K562 (cell line): ENCODE results near the gene LRFN2. TPM values are rescaled to one million over a fixed set of nuclear protein-coding genes. Genes with fewer than 3 reads are reported as not detected.

Experiments used
- ARNT ChIP-seq, 2 experiments: fragments of 450-650 bp; IDR thresholded peaks; 2 replicates each; pipeline ENCODE4 v1.6.1; 2016; ENCODE audit warnings: mild to moderate bottlenecking in 1 of 2
- EWSR1 ChIP-seq: fragments of 450-650 bp; IDR thresholded peaks from 2 replicates; pipeline ENCODE4 v1.6.1; 2018; ENCODE audit warnings: borderline replicate concordance, mild to moderate bottlenecking, low read depth, moderate library complexity; ENCODE audit not compliant: partially characterized antibody
- GTF2E2 ChIP-seq: fragments of 200-800 bp; sonication (Bioruptor generic); IDR thresholded peaks from 2 replicates; pipeline ENCODE4 v1.6.1; 2016; ENCODE audit warnings: missing genetic modification characterization, missing compliant biosample characterization
- RBBP5 ChIP-seq: fragments of 200-600 bp; sonication (generic); IDR thresholded peaks from 2 replicates; pipeline ENCODE4 v1.6.1; 2012; ENCODE audit warnings: borderline replicate concordance, mild to moderate bottlenecking, low read length, control low read depth, inconsistent platforms; ENCODE audit not compliant: insufficient read depth, poor library complexity, severe bottlenecking
- SREBF1 ChIP-seq: fragments of 150-350 bp; IDR thresholded peaks from 2 replicates; pipeline ENCODE4 v1.6.1; 2014; ENCODE audit warnings: antibody characterized with exemption, low read depth, low read length, borderline replicate concordance
- TEAD4 ChIP-seq, 2 experiments: sonication (generic) in 1 of 2; formaldehyde crosslinking in 1 of 2; IDR thresholded peaks; 2 replicates each; pipeline versions ENCODE4 v1.6.1 to v1.8.0; 2012 to 2022; ENCODE audit warnings: borderline replicate concordance in 1 of 2, inconsistent platforms in 1 of 2, low read length in 1 of 2, mild to moderate bottlenecking in 1 of 2, missing genetic modification reagents in 1 of 2
- ZBTB1 ChIP-seq: sonication (generic); formaldehyde crosslinking; IDR thresholded peaks from 2 replicates; pipeline ENCODE4 v1.8.1; 2023; ENCODE audit warnings: missing genetic modification reagents, low read depth, mild to moderate bottlenecking, borderline replicate concordance
- polyA plus RNA-seq, 8 experiments: library from polyadenylated mRNA; depleted of rRNA in 4 of 8; stranded (reverse) in 5 of 8; unstranded in 3 of 8; fragments of >200 nt; fragmentation: Nextera tagmentation in 2 of 8; fragmentation: Illumina TruSeq in 1 of 8; extraction: Ambion mirVana in 2 of 8; extraction: Trizol in 1 of 8; gene quantifications; 2 replicates each; pipeline versions ENCODE4 v1.2.1 to v1.2.3, GENCODE V29; 2011 to 2014; ENCODE audit warnings: inconsistent platforms in 1 of 8, missing spikeins in 1 of 8
- total RNA-seq, 7 experiments: library from RNA; depleted of rRNA in 6 of 7; stranded (reverse); fragments of >200 nt in 6 of 7; fragmentation: Illumina TruSeq in 2 of 7; extraction: Trizol in 2 of 7; gene quantifications; 2 replicates each; pipeline versions ENCODE4 v1.2.1 to v1.2.3, GENCODE V29; 2011 to 2021; ENCODE audit warnings: low replicate concordance in 1 of 7
- TF ChIP-seq, protein P1 (sequence below): fragments of 150-350 bp; conservative IDR thresholded peaks from 2 replicates; pipeline ENCODE4 v1.6.1; 2014; ENCODE audit warnings: low read length
- TF ChIP-seq, protein P2 (sequence below): fragments of 450-650 bp; IDR thresholded peaks from 2 replicates; pipeline ENCODE4 v1.7.0; 2016; ENCODE audit warnings: borderline replicate concordance
- TF ChIP-seq, protein P3 (sequence below): fragments of 250-450 bp; sonication (Bioruptor Pico); IDR thresholded peaks from 2 replicates; pipeline ENCODE4 v1.5.0; 2021
- TF ChIP-seq, protein P4 (sequence below), 2 experiments: IDR thresholded peaks; 2 replicates each; pipeline ENCODE4 v1.6.1; 2011; ENCODE audit warnings: borderline replicate concordance in 1 of 2, control low read depth in 1 of 2, low read depth in 1 of 2, low read length in 1 of 2, mild to moderate bottlenecking in 1 of 2, mixed read lengths in 1 of 2, moderate library complexity in 1 of 2; ENCODE audit not compliant: insufficient read depth in 1 of 2, insufficient read length in 1 of 2, poor library complexity in 1 of 2, severe bottlenecking in 1 of 2; ENCODE audit errors: extremely low read depth in 1 of 2
- TF ChIP-seq, protein P5 (sequence below): sonication (generic); formaldehyde crosslinking; IDR thresholded peaks from 2 replicates; pipeline ENCODE4 v1.4.0; 2020; ENCODE audit warnings: mild to moderate bottlenecking, missing genetic modification reagents

LRFN2 gene
- total and polyA plus RNA-seq, 9 of the 15 experiments (the other 6 are each of a cell fraction or from before 2014, with no cell fraction given): not detected

DNA sequence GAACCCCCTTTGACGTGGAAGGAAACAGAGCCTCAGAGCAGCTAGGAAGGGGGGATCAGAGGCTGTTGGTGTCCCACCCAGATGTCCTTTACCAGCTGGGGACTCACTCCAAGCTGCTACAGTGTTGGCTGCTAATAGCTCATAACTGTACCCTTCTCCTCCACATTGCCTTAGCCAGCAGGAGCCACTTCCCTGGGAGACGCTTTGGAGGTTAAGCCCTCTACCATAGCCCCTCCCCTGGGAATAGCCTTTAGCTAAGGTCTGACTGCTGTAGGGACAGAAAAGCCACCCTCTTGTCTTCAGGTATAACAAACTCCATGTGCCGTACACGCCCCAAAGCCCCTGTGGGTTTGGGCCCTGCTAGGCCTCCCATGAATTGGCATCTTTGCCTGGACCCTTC lies 238.6 kb downstream of the LRFN2 start (continued):
- TF ChIP-seq, protein P1, sequence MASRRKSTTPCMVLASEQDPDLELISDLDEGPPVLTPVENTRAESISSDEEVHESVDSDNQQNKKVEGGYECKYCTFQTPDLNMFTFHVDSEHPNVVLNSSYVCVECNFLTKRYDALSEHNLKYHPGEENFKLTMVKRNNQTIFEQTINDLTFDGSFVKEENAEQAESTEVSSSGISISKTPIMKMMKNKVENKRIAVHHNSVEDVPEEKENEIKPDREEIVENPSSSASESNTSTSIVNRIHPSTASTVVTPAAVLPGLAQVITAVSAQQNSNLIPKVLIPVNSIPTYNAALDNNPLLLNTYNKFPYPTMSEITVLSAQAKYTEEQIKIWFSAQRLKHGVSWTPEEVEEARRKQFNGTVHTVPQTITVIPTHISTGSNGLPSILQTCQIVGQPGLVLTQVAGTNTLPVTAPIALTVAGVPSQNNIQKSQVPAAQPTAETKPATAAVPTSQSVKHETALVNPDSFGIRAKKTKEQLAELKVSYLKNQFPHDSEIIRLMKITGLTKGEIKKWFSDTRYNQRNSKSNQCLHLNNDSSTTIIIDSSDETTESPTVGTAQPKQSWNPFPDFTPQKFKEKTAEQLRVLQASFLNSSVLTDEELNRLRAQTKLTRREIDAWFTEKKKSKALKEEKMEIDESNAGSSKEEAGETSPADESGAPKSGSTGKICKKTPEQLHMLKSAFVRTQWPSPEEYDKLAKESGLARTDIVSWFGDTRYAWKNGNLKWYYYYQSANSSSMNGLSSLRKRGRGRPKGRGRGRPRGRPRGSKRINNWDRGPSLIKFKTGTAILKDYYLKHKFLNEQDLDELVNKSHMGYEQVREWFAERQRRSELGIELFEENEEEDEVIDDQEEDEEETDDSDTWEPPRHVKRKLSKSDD: no peak
- TF ChIP-seq, protein P2, sequence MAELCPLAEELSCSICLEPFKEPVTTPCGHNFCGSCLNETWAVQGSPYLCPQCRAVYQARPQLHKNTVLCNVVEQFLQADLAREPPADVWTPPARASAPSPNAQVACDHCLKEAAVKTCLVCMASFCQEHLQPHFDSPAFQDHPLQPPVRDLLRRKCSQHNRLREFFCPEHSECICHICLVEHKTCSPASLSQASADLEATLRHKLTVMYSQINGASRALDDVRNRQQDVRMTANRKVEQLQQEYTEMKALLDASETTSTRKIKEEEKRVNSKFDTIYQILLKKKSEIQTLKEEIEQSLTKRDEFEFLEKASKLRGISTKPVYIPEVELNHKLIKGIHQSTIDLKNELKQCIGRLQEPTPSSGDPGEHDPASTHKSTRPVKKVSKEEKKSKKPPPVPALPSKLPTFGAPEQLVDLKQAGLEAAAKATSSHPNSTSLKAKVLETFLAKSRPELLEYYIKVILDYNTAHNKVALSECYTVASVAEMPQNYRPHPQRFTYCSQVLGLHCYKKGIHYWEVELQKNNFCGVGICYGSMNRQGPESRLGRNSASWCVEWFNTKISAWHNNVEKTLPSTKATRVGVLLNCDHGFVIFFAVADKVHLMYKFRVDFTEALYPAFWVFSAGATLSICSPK: no peak
- no peak for TF ChIP-seq GTF2E2 (tag)
- TF ChIP-seq, protein P3, sequence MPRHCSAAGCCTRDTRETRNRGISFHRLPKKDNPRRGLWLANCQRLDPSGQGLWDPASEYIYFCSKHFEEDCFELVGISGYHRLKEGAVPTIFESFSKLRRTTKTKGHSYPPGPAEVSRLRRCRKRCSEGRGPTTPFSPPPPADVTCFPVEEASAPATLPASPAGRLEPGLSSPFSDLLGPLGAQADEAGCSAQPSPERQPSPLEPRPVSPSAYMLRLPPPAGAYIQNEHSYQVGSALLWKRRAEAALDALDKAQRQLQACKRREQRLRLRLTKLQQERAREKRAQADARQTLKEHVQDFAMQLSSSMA: no peak
- no peak for TF ChIP-seq ARNT (IDR thresholded peaks at IDR 0.05)
- TF ChIP-seq, protein P4, sequence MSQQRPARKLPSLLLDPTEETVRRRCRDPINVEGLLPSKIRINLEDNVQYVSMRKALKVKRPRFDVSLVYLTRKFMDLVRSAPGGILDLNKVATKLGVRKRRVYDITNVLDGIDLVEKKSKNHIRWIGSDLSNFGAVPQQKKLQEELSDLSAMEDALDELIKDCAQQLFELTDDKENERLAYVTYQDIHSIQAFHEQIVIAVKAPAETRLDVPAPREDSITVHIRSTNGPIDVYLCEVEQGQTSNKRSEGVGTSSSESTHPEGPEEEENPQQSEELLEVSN (IDR thresholded peaks at IDR 0.05; ENCODE audit: borderline replicate concordance in 1 of 2, extremely low read depth in 1 of 2, insufficient read depth in 1 of 2, insufficient read length in 1 of 2, low read depth in 1 of 2, low read length in 1 of 2, poor library complexity in 1 of 2, severe bottlenecking in 1 of 2): no peak
- no peak for TF ChIP-seq TEAD4 (IDR thresholded peaks at IDR 0.05; ENCODE audit: low read length)
- TF ChIP-seq TEAD4 (CRISPR knock-in tag; IDR thresholded peaks at IDR 0.05; ENCODE audit: borderline replicate concordance): no peak
- TF ChIP-seq, protein P5, sequence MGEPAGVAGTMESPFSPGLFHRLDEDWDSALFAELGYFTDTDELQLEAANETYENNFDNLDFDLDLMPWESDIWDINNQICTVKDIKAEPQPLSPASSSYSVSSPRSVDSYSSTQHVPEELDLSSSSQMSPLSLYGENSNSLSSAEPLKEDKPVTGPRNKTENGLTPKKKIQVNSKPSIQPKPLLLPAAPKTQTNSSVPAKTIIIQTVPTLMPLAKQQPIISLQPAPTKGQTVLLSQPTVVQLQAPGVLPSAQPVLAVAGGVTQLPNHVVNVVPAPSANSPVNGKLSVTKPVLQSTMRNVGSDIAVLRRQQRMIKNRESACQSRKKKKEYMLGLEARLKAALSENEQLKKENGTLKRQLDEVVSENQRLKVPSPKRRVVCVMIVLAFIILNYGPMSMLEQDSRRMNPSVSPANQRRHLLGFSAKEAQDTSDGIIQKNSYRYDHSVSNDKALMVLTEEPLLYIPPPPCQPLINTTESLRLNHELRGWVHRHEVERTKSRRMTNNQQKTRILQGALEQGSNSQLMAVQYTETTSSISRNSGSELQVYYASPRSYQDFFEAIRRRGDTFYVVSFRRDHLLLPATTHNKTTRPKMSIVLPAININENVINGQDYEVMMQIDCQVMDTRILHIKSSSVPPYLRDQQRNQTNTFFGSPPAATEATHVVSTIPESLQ (CRISPR knock-in tag): no peak
- no peak for TF ChIP-seq RBBP5
- TF ChIP-seq ZBTB1 (CRISPR knock-in tag): no peak
- TF ChIP-seq SREBF1: no peak
- TF ChIP-seq EWSR1: no peak
